ENCODE measurements around the gene EDC4.

- TF ChIP-seq ZC3H11A (IDR thresholded peaks at IDR 0.05; ENCODE audit: low read depth, low read length) (no peak), HMG20B (CRISPR knock-in tag; IDR thresholded peaks at IDR 0.05) (no peak), CHD4 (IDR thresholded peaks at IDR 0.05; ENCODE audit: insufficient read depth, insufficient replicate concordance, low read depth, low read length, poor library complexity, severe bottlenecking) (no peak), DNMT1 (IDR thresholded peaks at IDR 0.05) (no peak), PHB (CRISPR knock-in tag; IDR thresholded peaks at IDR 0.05) (no peak), ESRRB (CRISPR knock-in tag; IDR thresholded peaks at IDR 0.05; ENCODE audit: borderline replicate concordance) (no peak), ZNF766 (CRISPR knock-in tag; conservative IDR thresholded peaks at IDR 0.05) (no peak), SRF (CRISPR knock-in tag; IDR thresholded peaks at IDR 0.05) (no peak)
Observed at GRCh38 chr16:67909056-67909742, 36.3 kb downstream of the EDC4 start.
